Measurements from ENCODE around the gene HYAL2.
"Not testable (repeated sequence)": the region's sequence is repeated elsewhere in the genome, so short reads cannot be mapped to it uniquely, and the experiment has no call there.

HYAL2 gene

GRCh38 chr3:50278123-50278879, 44.2 kb downstream of the HYAL2 start:
- DNase-seq (ENCODE audit: low read depth): no peak
- Histone ChIP-seq H3K4me1 (ENCODE audit: control insufficient read depth, insufficient read depth, low read length) (no peaks in the 10 kb centered on the region), H3K9me3 (ENCODE audit: control insufficient read depth, low read length) (no peaks in the 10 kb centered on the region), H3K9ac (ENCODE audit: low read length) (no peak overlapping the region), H3K4me3 (ENCODE audit: low read length) (no peak overlapping the region), H3K27me3 (replicated peaks; ENCODE audit: control insufficient read depth, insufficient read depth, low read length) (peaks cover 7% of the 10 kb centered on the region), H3K36me3 (ENCODE audit: control insufficient read depth, insufficient read depth, low read length, severe bottlenecking) (no peaks in the 10 kb centered on the region)

DNA sequence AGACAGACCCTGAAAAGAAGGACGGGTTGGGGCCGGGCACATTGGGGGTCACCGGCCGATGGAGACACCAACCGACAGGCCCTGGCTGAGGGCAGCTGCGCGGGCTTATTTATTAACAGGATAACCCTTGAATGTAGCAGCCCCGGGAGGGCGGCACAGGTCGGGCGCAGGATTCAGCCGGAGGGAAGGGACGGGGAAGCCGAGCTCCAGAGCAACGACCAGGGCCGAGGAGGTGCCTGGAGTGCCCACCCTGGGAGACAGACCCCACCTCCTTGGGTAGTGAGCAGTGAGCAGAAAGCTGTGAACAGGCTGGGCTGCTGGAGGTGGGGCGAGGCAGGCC, 45.8 kb downstream of the HYAL2 start:
- DNase-seq (ENCODE audit: low read depth): no peak
- H3K4me3 ChIP-seq (ENCODE audit: low read length): no peak overlapping the region
- H3K9ac ChIP-seq (ENCODE audit: low read length): no peak overlapping the region
- H3K36me3 ChIP-seq (ENCODE audit: control insufficient read depth, insufficient read depth, low read length, severe bottlenecking): no peaks in the 10 kb centered on the region
- H3K4me1 ChIP-seq (ENCODE audit: control insufficient read depth, insufficient read depth, low read length): no peaks in the 10 kb centered on the region
- H3K9me3 ChIP-seq (ENCODE audit: control insufficient read depth, low read length): no peaks in the 10 kb centered on the region
- H3K27me3 ChIP-seq (replicated peaks; ENCODE audit: control insufficient read depth, insufficient read depth, low read length): peaks cover 7% of the 10 kb centered on the region

DNA sequence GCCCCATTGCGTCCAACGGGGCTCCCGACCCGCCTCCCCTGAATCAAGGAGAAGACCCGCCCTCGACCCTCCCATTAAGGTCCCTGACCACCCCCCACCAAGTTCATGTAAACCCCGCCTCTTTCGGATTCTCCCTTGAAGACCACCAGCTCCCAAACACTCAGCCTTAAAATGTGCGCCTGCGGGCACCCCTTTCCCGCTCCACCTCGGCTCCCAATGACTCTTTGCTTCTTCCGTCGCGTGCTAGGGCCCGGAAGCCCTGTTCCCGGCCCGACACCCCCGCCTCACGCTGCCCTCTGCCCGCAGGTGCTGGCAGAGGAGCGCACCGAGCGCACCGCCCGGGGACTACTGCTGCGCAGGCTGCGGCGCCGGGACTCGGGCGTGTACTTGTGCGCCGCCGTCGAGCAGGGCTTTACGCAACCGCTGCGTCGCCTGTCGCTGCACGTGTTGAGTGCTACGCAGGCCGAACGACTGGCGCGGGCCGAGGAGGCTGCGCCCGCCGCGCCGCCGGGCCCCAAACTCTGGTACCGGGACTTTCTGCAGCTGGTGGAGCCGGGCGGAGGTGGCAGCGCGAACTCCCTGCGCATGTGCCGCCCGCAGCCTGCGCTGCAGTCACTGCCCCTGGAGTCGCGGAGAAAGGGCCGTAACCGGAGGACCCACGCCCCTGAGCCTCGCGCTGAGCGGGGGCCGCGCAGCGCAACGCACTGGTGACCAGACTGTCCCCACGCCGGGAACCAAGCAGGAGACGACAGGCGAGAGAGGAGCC, 46.4 kb downstream of the HYAL2 start:
- Histone ChIP-seq H3K4me1 (ENCODE audit: control insufficient read depth, insufficient read depth, low read length) (no peaks in the 10 kb centered on the region), H3K27me3 (replicated peaks; ENCODE audit: control insufficient read depth, insufficient read depth, low read length) (peaks cover 7% of the 10 kb centered on the region), H3K4me3 (ENCODE audit: low read length) (no peak overlapping the region), H3K9me3 (ENCODE audit: control insufficient read depth, low read length) (no peaks in the 10 kb centered on the region), H3K9ac (ENCODE audit: low read length) (no peak overlapping the region), H3K36me3 (ENCODE audit: control insufficient read depth, insufficient read depth, low read length, severe bottlenecking) (no peaks in the 10 kb centered on the region)
- no peak for DNase-seq (ENCODE audit: low read depth)

GRCh38 chr3:50275141-50275995, 47.2 kb downstream of the HYAL2 start:
- no peak overlapping the region for H3K9ac ChIP-seq (ENCODE audit: low read length)
- no peaks in the 10 kb centered on the region for H3K9me3 ChIP-seq (ENCODE audit: control insufficient read depth, low read length)
- H3K4me3 ChIP-seq (ENCODE audit: low read length): no peak overlapping the region
- DNase-seq (ENCODE audit: low read depth): no peak
- H3K36me3 ChIP-seq (ENCODE audit: control insufficient read depth, insufficient read depth, low read length, severe bottlenecking): no peaks in the 10 kb centered on the region
- no peaks in the 10 kb centered on the region for H3K4me1 ChIP-seq (ENCODE audit: control insufficient read depth, insufficient read depth, low read length)
- H3K27me3 ChIP-seq (replicated peaks; ENCODE audit: control insufficient read depth, insufficient read depth, low read length): peaks cover 7% of the 10 kb centered on the region

DNA sequence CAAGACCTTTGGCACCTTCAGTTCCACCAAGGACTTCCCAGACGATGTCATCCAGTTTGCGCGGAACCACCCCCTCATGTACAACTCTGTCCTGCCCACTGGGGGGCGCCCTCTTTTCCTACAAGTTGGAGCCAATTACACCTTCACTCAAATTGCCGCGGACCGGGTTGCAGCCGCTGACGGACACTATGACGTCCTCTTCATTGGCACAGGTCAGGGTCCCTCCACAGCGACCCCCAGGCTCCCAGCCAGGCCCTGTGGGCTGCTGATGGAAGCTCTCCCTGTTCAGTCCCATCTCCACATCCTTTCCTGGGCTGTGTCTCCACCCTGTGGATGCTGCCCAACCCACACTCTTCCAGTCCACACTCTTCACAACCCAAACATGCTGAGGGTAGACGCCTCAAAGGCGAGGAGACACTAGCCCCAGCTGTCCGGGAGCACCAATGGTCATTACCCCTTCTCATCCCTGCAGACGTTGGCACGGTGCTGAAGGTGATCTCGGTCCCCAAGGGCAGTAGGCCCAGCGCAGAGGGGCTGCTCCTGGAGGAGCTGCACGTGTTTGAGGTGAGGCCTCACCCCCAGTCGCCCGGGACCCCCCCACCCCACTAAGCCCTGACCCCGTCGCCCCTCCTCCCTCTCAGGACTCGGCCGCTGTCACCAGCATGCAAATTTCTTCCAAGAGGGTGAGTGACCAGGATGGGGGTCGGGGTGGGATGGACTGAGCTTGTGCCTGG, 48.0 kb downstream of the HYAL2 start:
- Histone ChIP-seq H3K9me3 (ENCODE audit: control insufficient read depth, low read length) (no peaks in the 10 kb centered on the region), H3K4me1 (ENCODE audit: control insufficient read depth, insufficient read depth, low read length) (peaks cover 8% of the 10 kb centered on the region), H3K36me3 (ENCODE audit: control insufficient read depth, insufficient read depth, low read length, severe bottlenecking) (no peaks in the 10 kb centered on the region), H3K9ac (ENCODE audit: low read length) (no peak overlapping the region), H3K27me3 (replicated peaks; ENCODE audit: control insufficient read depth, insufficient read depth, low read length) (peaks cover 7% of the 10 kb centered on the region), H3K4me3 (ENCODE audit: low read length) (no peak overlapping the region)
- DNase-seq (ENCODE audit: low read depth): peak; percentile 78

GRCh38 chr3:50273689-50274065, 48.9 kb downstream of the HYAL2 start:
- no peak for DNase-seq (ENCODE audit: low read depth)
- peaks cover 7% of the 10 kb centered on the region for H3K27me3 ChIP-seq (replicated peaks; ENCODE audit: control insufficient read depth, insufficient read depth, low read length)

GRCh38 chr3:50272911-50273688, 49.4 kb downstream of the HYAL2 start:
- Histone ChIP-seq H3K9me3 (ENCODE audit: control insufficient read depth, low read length) (no peaks in the 10 kb centered on the region), H3K27me3 (replicated peaks; ENCODE audit: control insufficient read depth, insufficient read depth, low read length) (peaks cover 7% of the 10 kb centered on the region)

More at GRCh38 chr3:50273689-50274065, 48.9 kb downstream of the HYAL2 start:
- Histone ChIP-seq H3K36me3 (ENCODE audit: control insufficient read depth, insufficient read depth, low read length, severe bottlenecking) (no peaks in the 10 kb centered on the region), H3K4me3 (ENCODE audit: low read length) (no peak overlapping the region), H3K9ac (ENCODE audit: low read length) (no peak overlapping the region), H3K4me1 (ENCODE audit: control insufficient read depth, insufficient read depth, low read length) (peaks cover 16% of the 10 kb centered on the region), H3K9me3 (ENCODE audit: control insufficient read depth, low read length) (no peaks in the 10 kb centered on the region)

DNA sequence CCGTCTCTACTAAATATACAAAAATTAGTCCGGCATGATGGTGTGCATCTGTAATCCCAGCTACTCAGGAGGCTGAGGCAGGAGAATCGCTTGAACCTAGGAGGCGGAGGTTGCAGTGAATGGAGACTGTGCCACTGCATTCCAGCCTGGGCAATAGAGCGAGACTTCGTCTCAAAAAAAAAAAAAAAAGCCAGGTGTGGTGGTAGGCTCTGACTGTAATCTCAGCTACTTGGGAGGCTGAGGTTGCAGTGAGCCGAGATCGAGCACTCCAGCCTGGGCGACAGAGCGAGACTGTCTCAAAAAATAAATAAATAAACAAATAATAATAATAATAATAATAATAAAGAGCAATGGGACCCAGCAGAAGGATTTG, 50.0 kb downstream of the HYAL2 start:
- peaks cover 24% of the 10 kb centered on the region for H3K4me1 ChIP-seq (ENCODE audit: control insufficient read depth, insufficient read depth, low read length)
- not testable (repeated sequence) for H3K36me3 ChIP-seq (ENCODE audit: control insufficient read depth, insufficient read depth, low read length, severe bottlenecking); H3K27me3 ChIP-seq (replicated peaks; ENCODE audit: control insufficient read depth, insufficient read depth, low read length); H3K9ac ChIP-seq (ENCODE audit: low read length); H3K4me3 ChIP-seq (ENCODE audit: low read length); DNase-seq (ENCODE audit: low read depth); H3K9me3 ChIP-seq (ENCODE audit: control insufficient read depth, low read length)

More at GRCh38 chr3:50272911-50273688, 49.4 kb downstream of the HYAL2 start:
- peak overlapping the region; percentile 54 for H3K4me3 ChIP-seq (ENCODE audit: low read length)
- H3K9ac ChIP-seq (ENCODE audit: low read length): peak overlapping the region; percentile 49
- H3K36me3 ChIP-seq (ENCODE audit: control insufficient read depth, insufficient read depth, low read length, severe bottlenecking): no peaks in the 10 kb centered on the region
- peaks cover 20% of the 10 kb centered on the region for H3K4me1 ChIP-seq (ENCODE audit: control insufficient read depth, insufficient read depth, low read length)
- DNase-seq (ENCODE audit: low read depth): peak; percentile 93

DNA sequence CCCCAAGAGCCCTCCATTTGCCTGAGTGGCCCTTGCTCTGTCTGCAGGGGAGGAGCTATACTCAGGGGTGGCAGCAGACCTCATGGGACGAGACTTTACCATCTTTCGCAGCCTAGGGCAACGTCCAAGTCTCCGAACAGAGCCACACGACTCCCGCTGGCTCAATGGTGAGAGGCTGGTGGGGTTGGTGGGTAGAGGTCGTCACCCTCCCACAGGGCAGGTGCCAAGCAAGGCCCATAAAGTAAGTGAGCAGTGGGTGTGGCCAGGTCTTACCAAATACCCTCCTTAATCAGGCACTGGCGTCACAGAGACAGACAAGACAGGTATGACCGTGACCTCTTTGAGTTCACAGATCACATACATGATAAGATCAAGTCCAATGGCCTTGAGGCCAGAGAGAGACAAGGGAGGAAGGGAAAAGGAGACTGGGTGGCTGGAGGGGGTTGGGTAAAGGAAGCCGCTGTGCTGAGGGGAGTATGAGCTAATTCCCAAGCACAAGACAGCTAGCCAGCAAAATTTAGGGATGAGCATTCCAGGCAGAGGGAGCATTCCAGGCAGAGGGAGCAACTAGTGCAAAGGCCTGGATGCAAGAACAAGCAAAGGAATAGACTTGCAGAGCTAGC, 51.1 kb downstream of the HYAL2 start:
- Histone ChIP-seq H3K4me3 (ENCODE audit: low read length) (no peak overlapping the region), H3K27me3 (replicated peaks; ENCODE audit: control insufficient read depth, insufficient read depth, low read length) (peaks cover 7% of the 10 kb centered on the region), H3K36me3 (ENCODE audit: control insufficient read depth, insufficient read depth, low read length, severe bottlenecking) (no peaks in the 10 kb centered on the region), H3K9ac (ENCODE audit: low read length) (no peak overlapping the region), H3K4me1 (ENCODE audit: control insufficient read depth, insufficient read depth, low read length) (peaks cover 30% of the 10 kb centered on the region), H3K9me3 (ENCODE audit: control insufficient read depth, low read length) (no peaks in the 10 kb centered on the region)
- no peak for DNase-seq (ENCODE audit: low read depth)

Data from adipocyte (in vitro differentiated cells).